Activated CD4-positive, alpha-beta T cell treated with anti-CD3 and anti-CD28 coated beads for 4 hours (primary cell): ENCODE results near the gene SLC7A6OS.
A peak's percentile ranks its signal among the peaks of the same experiment; 100 is the strongest.

ENCODE experiments used
- DNase-seq, 2 donors: peaks; one replicate each; pipeline ENCODE4 v3.0.0-alpha.2; 2020

The SLC7A6OS gene

GRCh38 chr16:68275611-68276191, 35.0 kb downstream of the SLC7A6OS start:
- DNase-seq = peak; percentile 28

- DNase-seq = no peak
Observed at GRCh38 chr16:68274441-68274840, 36.3 kb downstream of the SLC7A6OS start.

DNA sequence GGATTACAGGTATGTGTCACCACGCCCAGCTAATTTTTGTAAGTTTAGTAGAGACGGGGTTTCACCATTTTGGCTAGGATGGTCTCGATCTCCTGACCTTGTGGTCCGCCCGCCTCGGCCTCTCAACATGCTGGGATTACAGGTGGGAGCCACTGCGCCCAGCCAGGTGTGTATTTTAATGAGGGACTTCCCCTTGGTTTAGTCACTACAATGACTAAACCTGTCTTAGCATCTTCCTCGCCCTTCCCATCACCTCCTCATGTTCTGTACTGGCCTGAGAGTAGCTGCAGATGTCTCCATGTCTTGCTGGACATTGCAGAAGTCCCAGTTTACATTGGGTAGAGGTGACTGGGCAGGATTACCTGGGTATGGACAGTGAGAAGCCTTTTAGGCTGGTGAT, 36.9 kb downstream of the SLC7A6OS start:
- DNase-seq = no peak

GRCh38 chr16:68273459-68273858, 37.3 kb downstream of the SLC7A6OS start:
- no peak for DNase-seq

DNA sequence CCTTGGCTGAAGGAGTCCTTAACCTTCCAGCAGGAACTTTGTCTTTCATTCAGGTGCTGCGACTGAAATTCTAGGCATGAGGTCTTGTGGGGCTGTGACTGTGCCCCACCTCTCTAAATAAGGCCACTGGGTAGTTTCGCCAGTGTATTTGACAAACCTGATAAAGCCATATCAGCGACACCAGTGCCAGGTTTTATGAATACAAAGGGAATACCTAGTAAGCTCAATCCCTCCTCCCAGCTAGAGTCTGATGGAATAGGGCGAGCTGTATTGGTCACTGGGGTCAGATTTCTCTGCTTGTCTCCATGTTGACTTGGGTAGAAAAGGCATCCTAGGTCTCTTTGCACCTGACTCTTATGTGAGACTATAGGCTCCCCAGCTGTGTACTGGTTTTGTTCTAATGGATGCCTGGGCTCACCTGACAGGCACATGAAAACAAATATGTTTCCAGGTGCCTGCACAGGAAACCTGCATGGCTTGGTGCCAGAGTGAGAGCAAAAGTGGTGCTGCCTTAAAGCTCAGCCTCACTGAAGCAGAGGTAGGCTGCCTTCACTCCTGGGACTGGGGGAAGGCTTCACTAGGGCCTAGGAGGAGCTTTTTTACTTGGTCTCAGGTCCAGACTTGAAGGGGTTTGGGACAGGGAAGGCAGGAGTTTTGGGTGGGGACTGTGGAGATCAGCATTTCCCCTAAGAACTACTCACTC, 38.1 kb downstream of the SLC7A6OS start:
- DNase-seq = peak; percentile 42 to 47

DNA sequence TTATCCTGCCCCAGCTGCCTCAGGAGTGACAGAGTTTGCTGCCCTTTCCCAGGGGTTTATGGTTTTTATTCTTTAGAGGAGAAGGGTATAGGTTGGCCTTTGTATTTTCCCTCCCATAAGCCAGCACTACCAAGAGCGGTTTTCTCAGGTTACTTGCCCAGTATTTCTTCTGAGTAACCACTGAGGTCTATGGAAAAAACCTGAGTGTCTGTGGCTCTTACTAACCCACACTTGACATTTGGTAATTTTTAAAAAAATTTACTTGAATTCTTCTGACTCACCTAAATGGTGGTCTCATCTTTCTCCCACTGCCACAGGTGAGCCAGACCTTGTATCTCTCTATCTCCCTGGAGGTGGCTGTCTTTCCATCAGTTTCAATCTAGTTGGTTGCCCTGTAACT, 40.4 kb downstream of the SLC7A6OS start:
- peak; percentile 32 to 34 for DNase-seq

DNA sequence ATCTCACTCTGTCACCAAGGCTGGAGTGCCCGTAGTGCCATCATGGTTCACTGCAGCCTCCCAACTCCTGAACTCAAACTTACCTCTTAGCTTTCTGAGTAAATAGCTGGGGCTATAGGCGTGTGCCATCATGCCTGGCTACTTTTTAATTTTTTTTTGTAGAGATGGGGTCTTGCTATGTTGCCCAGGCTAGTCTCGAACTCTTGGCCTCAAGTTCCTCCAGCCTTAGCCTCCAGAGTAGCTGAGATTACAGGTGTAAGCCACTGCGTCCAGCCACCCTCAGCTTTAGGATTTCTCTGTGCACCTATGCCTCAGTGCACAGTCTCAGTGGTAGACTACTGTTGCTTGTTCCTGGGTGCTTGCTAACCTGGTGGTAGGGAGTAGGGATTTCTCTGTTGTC, 41.0 kb downstream of the SLC7A6OS start:
- no peak for DNase-seq

DNA sequence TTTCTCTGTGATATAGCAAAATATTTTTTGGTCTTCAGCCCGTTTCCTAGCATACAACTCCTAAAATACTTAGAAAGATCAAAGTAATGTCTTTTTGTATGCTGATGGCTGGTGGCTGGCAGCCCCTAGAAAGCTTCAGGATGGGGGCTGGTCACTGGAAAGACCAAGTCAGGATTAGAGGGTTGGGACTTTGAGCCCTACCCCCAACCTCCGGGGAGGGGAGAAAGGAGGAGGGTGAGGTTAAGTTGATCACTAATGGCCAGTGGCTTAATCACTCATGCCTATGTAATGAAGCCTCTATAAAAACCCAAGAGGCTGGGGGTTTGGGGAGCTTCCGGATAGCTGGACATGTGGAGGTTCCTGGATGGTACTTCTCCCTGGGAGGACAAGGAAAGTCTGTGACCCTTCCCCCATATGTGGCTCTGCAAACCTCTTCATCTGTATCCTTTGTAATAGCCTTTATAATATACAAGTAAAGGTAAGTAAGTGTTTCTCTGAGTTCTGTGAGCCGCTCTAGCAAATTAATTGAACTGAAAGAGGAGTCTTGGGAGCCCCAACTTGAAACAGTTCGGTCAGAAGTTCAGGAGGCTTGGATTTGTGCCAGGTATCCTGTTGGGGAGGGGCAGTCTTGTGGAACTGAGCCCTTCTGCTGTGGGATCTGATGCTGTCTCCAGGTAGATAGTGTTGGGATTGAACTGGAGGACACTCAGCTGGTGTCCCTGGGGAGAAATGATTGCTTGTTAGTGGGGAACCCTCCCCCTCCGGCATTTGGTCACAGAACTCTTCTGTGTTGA, 42.9 kb downstream of the SLC7A6OS start:
- no peak for DNase-seq

DNA sequence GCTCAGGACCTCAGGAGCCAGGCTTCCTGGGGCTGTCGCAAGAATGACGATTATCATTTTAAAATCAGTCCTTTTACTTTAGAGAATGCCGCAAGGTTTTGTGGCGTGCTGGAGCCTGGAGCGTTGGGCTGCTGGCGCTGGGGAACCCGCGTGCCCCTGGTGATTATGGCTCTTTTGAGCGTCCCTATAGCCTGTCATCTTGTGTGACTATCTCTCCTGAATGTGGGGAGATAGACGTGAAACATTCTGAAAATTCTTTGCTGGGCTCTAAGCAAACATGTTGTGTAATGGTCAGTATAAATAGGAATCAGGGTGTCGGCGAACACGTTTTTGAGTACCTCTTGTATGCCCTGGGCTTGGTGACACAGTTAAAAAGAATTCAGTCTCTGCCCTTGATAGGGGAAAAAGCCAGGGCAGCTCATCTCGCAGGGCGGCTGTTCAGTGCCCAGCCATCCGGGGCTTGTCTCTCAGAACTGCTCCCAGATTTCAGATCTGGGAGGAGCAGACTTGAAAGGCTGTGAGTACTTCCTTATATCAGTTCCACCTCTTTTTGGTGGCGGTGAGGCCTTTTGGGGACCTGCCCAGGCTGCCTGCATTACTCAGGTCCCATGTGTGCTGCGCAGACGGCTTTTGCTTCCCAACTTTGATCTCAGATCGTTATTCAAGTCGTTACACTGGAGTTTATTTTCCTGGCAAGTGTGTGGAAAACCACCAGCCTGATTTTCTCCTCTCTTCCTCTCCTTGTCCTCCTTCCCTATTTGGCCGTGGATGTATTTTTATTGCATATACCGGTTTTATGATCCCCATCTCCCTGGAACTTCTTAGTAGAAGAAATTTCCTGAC, 45.4 kb downstream of the SLC7A6OS start:
- DNase-seq = peak; percentile 54 to 56

- peak; percentile 84 to 87 for DNase-seq
Observed at GRCh38 chr16:68264128-68265077, 46.3 kb downstream of the SLC7A6OS start, which contains the start of gene SLC7A6. SLC7A6 (plus strand) TSS chr16:68264526; CDS start chr16:68274727, 10,201 bp downstream.

DNA sequence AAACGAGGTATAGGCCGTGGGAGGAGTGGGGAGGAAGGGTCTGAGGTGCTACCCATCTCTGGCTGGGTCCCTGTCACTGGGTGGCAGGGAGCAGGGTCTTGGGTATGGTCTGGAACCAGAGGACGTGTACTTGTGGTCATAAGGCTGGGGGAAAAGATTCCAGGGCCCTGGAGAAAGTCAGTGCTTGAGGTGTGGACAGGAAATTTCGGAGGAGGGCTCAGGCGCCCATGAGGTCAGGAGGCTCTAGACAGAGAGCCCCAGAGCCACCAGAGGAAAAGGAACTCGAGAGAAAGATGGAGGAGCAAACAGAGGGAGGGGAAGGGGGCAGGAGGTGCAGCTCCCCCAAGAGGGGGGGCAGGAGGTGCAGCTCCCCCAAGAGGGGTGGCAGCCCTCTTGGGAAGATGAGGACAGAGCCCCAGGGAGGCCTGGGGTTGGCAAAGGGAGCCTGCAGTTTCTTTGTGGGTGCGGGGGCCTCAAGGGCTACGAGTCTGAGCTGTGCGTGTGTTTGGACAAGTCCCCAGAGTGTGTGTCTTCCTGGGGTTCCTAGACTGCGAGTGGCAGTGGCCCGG, 47.1 kb downstream of the SLC7A6OS start:
- DNase-seq = no peak

DNA sequence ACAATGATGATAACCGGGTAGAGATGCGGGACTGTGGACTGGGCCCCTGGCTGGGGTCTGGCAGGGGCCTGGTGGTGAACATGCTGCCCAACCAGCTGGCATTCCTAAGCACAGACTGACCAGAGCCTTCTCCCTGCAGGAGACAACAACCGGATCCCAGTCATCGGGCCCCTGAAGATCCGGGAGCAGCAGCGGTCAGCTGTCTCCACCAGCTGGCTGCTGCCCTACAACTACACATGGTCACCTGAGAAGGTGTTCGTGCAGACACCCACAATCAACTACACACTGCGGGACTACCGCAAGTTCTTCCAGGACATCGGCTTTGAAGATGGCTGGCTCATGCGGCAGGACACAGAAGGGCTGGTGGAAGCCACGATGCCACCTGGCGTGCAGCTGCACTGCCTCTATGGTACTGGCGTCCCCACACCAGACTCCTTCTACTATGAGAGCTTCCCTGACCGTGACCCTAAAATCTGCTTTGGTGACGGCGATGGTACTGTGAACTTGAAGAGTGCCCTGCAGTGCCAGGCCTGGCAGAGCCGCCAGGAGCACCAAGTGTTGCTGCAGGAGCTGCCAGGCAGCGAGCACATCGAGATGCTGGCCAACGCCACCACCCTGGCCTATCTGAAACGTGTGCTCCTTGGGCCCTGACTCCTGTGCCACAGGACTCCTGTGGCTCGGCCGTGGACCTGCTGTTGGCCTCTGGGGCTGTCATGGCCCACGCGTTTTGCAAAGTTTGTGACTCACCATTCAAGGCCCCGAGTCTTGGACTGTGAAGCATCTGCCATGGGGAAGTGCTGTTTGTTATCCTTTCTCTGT, 51.5 kb downstream of the SLC7A6OS start:
- no peak for DNase-seq

GRCh38 chr16:68257906-68258800, 52.6 kb downstream of the SLC7A6OS start:
- DNase-seq = no peak

GRCh38 chr16:68257251-68257905, 53.4 kb downstream of the SLC7A6OS start:
- DNase-seq = no peak

- DNase-seq = no peak
Observed at GRCh38 chr16:68255712-68256111, 55.0 kb downstream of the SLC7A6OS start.

DNA sequence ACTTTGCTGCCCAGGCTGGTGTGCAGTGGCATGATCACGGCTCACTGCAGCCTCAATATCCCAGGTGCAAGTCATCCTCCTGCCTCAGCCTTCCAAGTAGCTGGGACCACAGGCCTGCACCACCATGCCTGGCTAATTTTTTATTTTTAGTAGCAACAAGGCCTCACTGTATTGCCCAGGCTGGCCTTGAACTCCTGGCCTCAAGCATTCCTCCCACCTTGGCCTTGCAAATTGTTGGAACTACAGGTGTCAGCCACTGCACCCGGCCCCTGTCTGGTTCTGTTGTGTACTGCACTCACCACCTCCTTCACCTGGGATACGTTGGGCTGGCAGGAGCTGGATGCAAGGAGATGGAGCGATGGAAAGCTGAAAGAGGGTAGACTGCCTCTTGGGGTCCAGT, 57.0 kb downstream of the SLC7A6OS start:
- DNase-seq = no peak

GRCh38 chr16:68252383-68252782, 58.4 kb downstream of the SLC7A6OS start:
- DNase-seq = no peak

- no peak for DNase-seq
Observed at GRCh38 chr16:68251832-68252231, 58.9 kb downstream of the SLC7A6OS start.

GRCh38 chr16:68250951-68251350, 59.8 kb downstream of the SLC7A6OS start:
- DNase-seq = no peak
